ENCODE results near the gene DYNLL2. TPM values are rescaled to one million over a fixed set of nuclear protein-coding genes. Genes with fewer than 3 reads are reported as not detected.
"Not testable (repeated sequence)": the region's sequence is repeated elsewhere in the genome, so short reads cannot be mapped to it uniquely, and the experiment has no call there.

Gene DYNLL2
- total RNA-seq, 1 donor from 2014 or later = 10.1 TPM

GRCh38 chr17:58101898-58102297, 18.7 kb downstream of the DYNLL2 start:
- not testable (repeated sequence) for DNase-seq (ENCODE audit: low read depth in 2 of 2)

GRCh38 chr17:58105093-58105492, 21.9 kb downstream of the DYNLL2 start:
- DNase-seq (ENCODE audit: low read depth in 2 of 2) = no peak

DNA sequence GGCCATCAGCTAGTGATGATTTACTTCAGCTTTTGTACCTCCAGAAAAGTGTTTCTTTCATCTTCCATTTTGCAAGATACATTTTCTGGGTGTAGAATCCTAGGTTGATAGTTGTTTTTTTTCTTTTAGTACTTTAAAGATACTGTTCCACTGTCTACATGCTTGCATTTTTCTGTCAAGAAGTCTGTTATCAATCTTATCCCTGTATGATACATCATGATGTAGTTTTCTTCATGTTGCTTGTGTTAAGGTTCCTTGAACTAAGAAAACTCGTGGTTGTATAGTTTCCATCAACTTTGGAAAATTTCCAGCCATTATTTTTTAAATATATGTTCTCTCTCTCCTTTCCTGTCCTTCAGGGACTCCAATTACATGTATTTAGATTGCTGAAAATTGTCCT, 24.1 kb downstream of the DYNLL2 start:
- no peak for DNase-seq (ENCODE audit: low read depth in 2 of 2)

GRCh38 chr17:58109197-58109596, 26.0 kb downstream of the DYNLL2 start:
- no peak for DNase-seq (ENCODE audit: low read depth in 2 of 2)

DNA sequence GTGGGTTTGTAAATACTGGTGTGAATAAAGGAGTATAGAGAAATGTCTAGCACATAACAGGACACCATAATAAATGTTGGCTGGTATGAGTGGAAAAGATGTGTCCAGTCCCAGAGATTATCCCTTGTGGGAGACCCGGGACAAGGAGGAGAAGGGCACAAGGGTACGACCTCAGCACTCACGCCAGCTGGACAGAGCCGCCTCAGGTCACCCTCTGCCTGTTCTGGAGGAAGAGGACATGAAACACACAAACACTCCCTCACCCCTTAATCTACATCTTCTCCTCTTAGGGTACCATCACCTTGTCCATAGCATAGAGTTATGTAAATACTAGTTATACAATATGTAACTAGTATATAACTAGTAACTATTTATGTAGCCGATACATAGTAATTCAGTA, 26.8 kb downstream of the DYNLL2 start:
- DNase-seq (ENCODE audit: low read depth in 2 of 2) = no peak

GRCh38 chr17:58111676-58112075, 28.5 kb downstream of the DYNLL2 start:
- no peak for DNase-seq (ENCODE audit: low read depth in 2 of 2)

- DNase-seq (ENCODE audit: low read depth in 2 of 2) = peak; percentile 58 to 74
Measured at GRCh38 chr17:58112970-58113631, 29.9 kb downstream of the DYNLL2 start.

- DNase-seq (ENCODE audit: low read depth in 2 of 2) = no peak
Measured at GRCh38 chr17:58113947-58114346, 30.7 kb downstream of the DYNLL2 start.

- DNase-seq (ENCODE audit: low read depth in 2 of 2) = no peak
Measured at GRCh38 chr17:58117382-58117781, 34.2 kb downstream of the DYNLL2 start.

GRCh38 chr17:58119491-58119890, 36.3 kb downstream of the DYNLL2 start:
- DNase-seq (ENCODE audit: low read depth in 2 of 2) = no peak

- peak; percentile 31 to 69 for DNase-seq (ENCODE audit: low read depth in 2 of 2)
Measured at GRCh38 chr17:58120195-58120822, 37.1 kb downstream of the DYNLL2 start.

DNA sequence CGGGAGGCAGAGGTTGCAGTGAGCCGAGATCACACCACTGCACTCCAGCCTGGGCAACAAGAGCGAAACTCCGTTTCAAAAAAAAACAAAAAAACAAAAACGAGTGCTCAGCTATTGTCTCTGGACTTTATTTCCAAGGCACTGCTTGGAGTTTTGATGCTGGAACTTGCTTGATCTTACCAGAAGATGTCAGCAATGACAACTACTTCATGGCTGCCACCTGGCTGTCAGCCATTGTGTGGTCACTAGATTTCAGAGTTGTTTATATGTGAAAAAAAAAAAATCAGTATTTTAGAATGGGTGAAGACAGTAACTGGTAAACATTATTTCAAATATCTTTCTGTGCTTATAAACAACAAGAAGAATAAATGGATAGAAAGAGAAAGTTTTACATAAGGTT, 38.7 kb downstream of the DYNLL2 start:
- DNase-seq (ENCODE audit: low read depth in 2 of 2) = peak in 1 of 2 donors; percentile 18

DNA sequence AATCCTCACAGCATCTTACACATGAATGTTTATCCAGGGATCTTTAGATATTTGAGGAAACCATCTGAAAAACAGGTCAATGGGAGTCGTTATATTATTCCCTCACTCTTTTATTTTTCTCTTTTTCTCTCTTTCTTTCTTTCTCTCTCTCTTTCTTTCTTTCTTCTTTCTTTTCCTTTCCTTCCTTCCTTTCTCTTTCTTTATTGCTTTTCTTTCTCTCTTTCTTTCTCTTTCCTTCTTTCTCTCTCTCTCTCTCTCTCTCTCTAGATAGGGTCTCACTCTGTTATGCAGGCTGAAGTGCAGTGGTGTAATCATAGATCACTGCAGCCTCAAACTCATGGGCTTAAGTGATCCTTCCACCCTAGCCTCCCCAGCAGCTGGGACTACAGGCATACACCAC, 44.6 kb downstream of the DYNLL2 start:
- no peak for DNase-seq (ENCODE audit: low read depth in 2 of 2)

DNA sequence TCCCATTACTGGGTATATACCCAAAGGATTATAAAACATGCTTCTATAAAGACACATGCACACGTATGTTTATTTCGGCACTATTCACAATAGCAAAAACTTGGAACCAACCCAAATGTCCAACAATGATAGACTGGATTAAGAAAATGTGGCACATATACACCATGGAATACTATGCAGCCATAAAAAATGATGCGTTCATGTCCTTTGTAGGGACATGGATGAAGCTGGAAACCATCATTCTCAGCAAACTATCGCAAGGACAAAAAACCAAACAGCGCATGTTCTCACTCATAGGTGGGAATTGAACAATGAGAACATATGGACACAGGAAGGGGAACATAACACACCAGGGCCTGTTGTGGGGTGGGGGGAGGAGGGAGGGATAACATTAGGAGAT, 49.5 kb downstream of the DYNLL2 start:
- DNase-seq (ENCODE audit: low read depth in 2 of 2) = not testable (repeated sequence)

- DNase-seq (ENCODE audit: low read depth in 2 of 2) = peak in 1 of 2 donors; percentile 8
Measured at GRCh38 chr17:58136669-58137279, 53.6 kb downstream of the DYNLL2 start.

- DNase-seq (ENCODE audit: low read depth in 2 of 2) = no peak
Measured at GRCh38 chr17:58141505-58141904, 58.3 kb downstream of the DYNLL2 start.

DNA sequence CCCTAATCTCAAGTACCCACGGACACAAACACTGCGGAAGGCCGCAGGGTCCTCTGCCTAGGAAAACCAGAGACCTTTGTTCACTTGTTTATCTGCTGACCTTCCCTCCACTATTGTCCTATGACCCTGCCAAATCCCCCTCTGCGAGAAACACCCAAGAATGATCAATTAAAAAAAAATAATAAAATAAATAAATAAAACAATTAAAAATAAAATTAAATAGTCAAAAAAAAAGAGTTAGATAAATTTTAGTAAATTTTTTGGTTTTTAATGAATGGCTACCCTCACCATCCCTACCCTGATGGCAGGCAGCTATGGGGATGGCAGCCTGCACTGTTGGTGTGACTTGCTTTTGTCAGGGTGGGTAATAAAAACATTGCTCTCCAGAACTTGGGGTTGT, 60.1 kb downstream of the DYNLL2 start:
- not testable (repeated sequence) for DNase-seq (ENCODE audit: low read depth in 2 of 2)

GRCh38 chr17:58144801-58145200, 61.6 kb downstream of the DYNLL2 start:
- DNase-seq (ENCODE audit: low read depth in 2 of 2) = no peak

Other genes starting within 250 kb of the DYNLL2 start
- 22.9 and 30.2 TPM in 2 replicates for gene MRPS23, start 233.4 kb upstream of the DYNLL2 start, total RNA-seq
- gene CUEDC1, start 128.0 kb upstream of the DYNLL2 start, total RNA-seq = 3.9 and 4.6 TPM in 2 replicates
- gene VEZF1, start 95.2 kb upstream of the DYNLL2 start, total RNA-seq = 22.9 and 31.0 TPM in 2 replicates
- gene SRSF1, start 76.2 kb upstream of the DYNLL2 start, total RNA-seq = 329 and 461 TPM in 2 replicates
- gene OR4D1, start 65.0 kb downstream of the DYNLL2 start, total RNA-seq = not detected in 2 replicates
- gene OR4D2, start 83.6 kb downstream of the DYNLL2 start, total RNA-seq = not detected in 2 replicates
- gene EPX, start 109.3 kb downstream of the DYNLL2 start, total RNA-seq = not detected in 2 replicates
- gene MKS1, start 135.8 kb downstream of the DYNLL2 start, total RNA-seq = 11.8 and 12.7 TPM in 2 replicates
- not detected in 2 replicates for gene LPO, start 155.2 kb downstream of the DYNLL2 start, total RNA-seq
- under 0.01 TPM in 1 of 2 replicates, not detected in the other for gene MPO, start 197.5 kb downstream of the DYNLL2 start, total RNA-seq
- gene TSPOAP1, start 245.4 kb downstream of the DYNLL2 start, total RNA-seq = 0.13 TPM in 1 of 2 replicates, not detected in the other

All from dermis microvascular lymphatic vessel endothelial cell (primary cell).